Measurements from ENCODE around the gene PRSS33.

PRSS33 gene

GRCh38 chr16:2741168-2741567 lies 46.2 kb downstream of the PRSS33 start:
- no peak for DNase-seq (ENCODE audit: low read depth in 2 of 2)

- no peak for DNase-seq (ENCODE audit: low read depth in 2 of 2)
These were observed 46.9 kb downstream of the PRSS33 start for GRCh38 chr16:2740476-2740875.

- DNase-seq (ENCODE audit: low read depth in 2 of 2) = no peak
These were observed 47.5 kb downstream of the PRSS33 start for GRCh38 chr16:2739625-2740430.

GRCh38 chr16:2738615-2739014 lies 48.7 kb downstream of the PRSS33 start:
- DNase-seq (ENCODE audit: low read depth in 2 of 2) = no peak

- no peak for DNase-seq (ENCODE audit: low read depth in 2 of 2)
These were observed 49.4 kb downstream of the PRSS33 start for GRCh38 chr16:2737895-2738418.

- DNase-seq (ENCODE audit: low read depth in 2 of 2) = no peak
These were observed 50.1 kb downstream of the PRSS33 start for GRCh38 chr16:2737238-2737605.

- DNase-seq (ENCODE audit: low read depth in 2 of 2) = no peak
These were observed 50.7 kb downstream of the PRSS33 start for GRCh38 chr16:2736476-2737237.

- DNase-seq (ENCODE audit: low read depth in 2 of 2) = no peak
These were observed 52.4 kb downstream of the PRSS33 start for GRCh38 chr16:2734844-2735515.
